GM23338 (cell line): Measurements from ENCODE around the gene RYR2. TPM values are rescaled to one million over a fixed set of nuclear protein-coding genes. Genes with fewer than 3 reads are reported as not detected.

ENCODE experiments used
- ATAC-seq: fragments of 200-7000 bp; cut with Tn5 transposase; 3 replicates; pipeline ENCODE4 v1.9.1; 2020
- DNase-seq: peaks from one replicate; pipeline ENCODE4 v3.0.0-alpha.2; 2015; ENCODE audit warnings: low spot score
- H2AFZ ChIP-seq: fragments of 200-600 bp; sonication (generic); 2 replicates; pipeline ENCODE4 v1.8.0; 2016; ENCODE audit warnings: antibody characterized with exemption, mild to moderate bottlenecking, moderate library complexity
- H3F3A ChIP-seq: fragments of 200-600 bp; sonication (generic); replicated peaks from 2 replicates; pipeline ENCODE4 v1.8.0; 2017; ENCODE audit warnings: antibody characterized with exemption, mixed run types, low read depth
- H3K27ac ChIP-seq: fragments of 200-600 bp; sonication (generic); 2 replicates; pipeline ENCODE4 v1.6.1; 2016; ENCODE audit warnings: low read depth
- H3K27me3 ChIP-seq: fragments of 200-600 bp; sonication (generic); 2 replicates; pipeline ENCODE4 v1.8.0; 2016; ENCODE audit warnings: mild to moderate bottlenecking, mixed run types, moderate library complexity; ENCODE audit not compliant: insufficient read depth
- H3K36me3 ChIP-seq: fragments of 200-600 bp; sonication (generic); 2 replicates; pipeline ENCODE4 v1.8.0; 2016; ENCODE audit warnings: mild to moderate bottlenecking; ENCODE audit not compliant: insufficient read depth
- H3K4me1 ChIP-seq: fragments of 200-600 bp; sonication (generic); 2 replicates; pipeline ENCODE4 v1.8.0; 2016; ENCODE audit warnings: mild to moderate bottlenecking, moderate library complexity; ENCODE audit not compliant: insufficient read depth
- H3K4me2 ChIP-seq: fragments of 200-600 bp; sonication (generic); 2 replicates; pipeline ENCODE4 v1.7.1; 2017; ENCODE audit warnings: mixed run types
- H3K4me3 ChIP-seq: fragments of 200-600 bp; sonication (generic); 2 replicates; pipeline ENCODE4 v1.6.1; 2016; ENCODE audit warnings: mixed run types
- H3K79me2 ChIP-seq: fragments of 200-600 bp; sonication (generic); replicated peaks from 2 replicates; pipeline ENCODE4 v1.8.0; 2017; ENCODE audit warnings: mild to moderate bottlenecking; ENCODE audit not compliant: insufficient read depth
- H3K9me2 ChIP-seq: fragments of 200-600 bp; sonication (generic); 2 replicates; pipeline ENCODE4 v1.8.0; 2017; ENCODE audit not compliant: insufficient read depth
- H4K20me1 ChIP-seq: fragments of 200-600 bp; sonication (generic); replicated peaks from 2 replicates; pipeline ENCODE4 v1.8.0; 2017; ENCODE audit warnings: mild to moderate bottlenecking; ENCODE audit not compliant: insufficient read depth
- H3K27ac Mint-ChIP-seq: 2 replicates; pipeline ENCODE4 v1.8.0; 2020; ENCODE audit warnings: inconsistent platforms, mild to moderate bottlenecking, moderate library complexity, mixed read lengths
- H3K27me3 Mint-ChIP-seq: 3 replicates; pipeline ENCODE4 v1.8.0; 2022; ENCODE audit warnings: low read depth, mild to moderate bottlenecking, moderate library complexity, mixed read lengths, inconsistent platforms; ENCODE audit not compliant: insufficient read depth, poor library complexity
- H3K36me3 Mint-ChIP-seq: 3 replicates; pipeline ENCODE4 v1.8.0; 2021; ENCODE audit warnings: low read depth, mild to moderate bottlenecking, inconsistent platforms, moderate library complexity, mixed read lengths
- H3K4me1 Mint-ChIP-seq: 3 replicates; pipeline ENCODE4 v1.8.0; 2020; ENCODE audit warnings: mild to moderate bottlenecking, inconsistent platforms, mixed read lengths
- H3K4me3 Mint-ChIP-seq: 3 replicates; pipeline ENCODE4 v1.8.0; 2021; ENCODE audit warnings: moderate library complexity, mild to moderate bottlenecking, inconsistent platforms, mixed read lengths
- H3K9me3 Mint-ChIP-seq: 3 replicates; pipeline ENCODE4 v1.8.0; 2020; ENCODE audit warnings: moderate library complexity, mild to moderate bottlenecking, inconsistent platforms, mixed read lengths
- CREB1 ChIP-seq: fragments of 250-450 bp; sonication (Bioruptor Pico); IDR thresholded peaks from 2 replicates; pipeline ENCODE4 v1.5.0; 2020; ENCODE audit warnings: low read depth, mild to moderate bottlenecking, moderate library complexity
- ETS1 ChIP-seq: IDR thresholded peaks from 2 replicates; pipeline ENCODE4 v1.6.1; 2016; ENCODE audit warnings: antibody characterized with exemption
- EZH2 ChIP-seq: fragments of 200-600 bp; sonication (generic); IDR thresholded peaks from one replicate; pipeline ENCODE4 v1.8.0; 2017; ENCODE audit warnings: antibody characterized with exemption, mild to moderate bottlenecking, low read depth; ENCODE audit not compliant: unreplicated experiment
- EZH2phosphoT487 ChIP-seq: fragments of 200-600 bp; sonication (generic); IDR thresholded peaks from one replicate; pipeline ENCODE4 v1.8.1; 2018; ENCODE audit warnings: antibody characterized with exemption; ENCODE audit not compliant: unreplicated experiment
- JUNB ChIP-seq: IDR thresholded peaks from one replicate; pipeline ENCODE4 v1.6.1; 2016; ENCODE audit warnings: antibody characterized with exemption; ENCODE audit not compliant: unreplicated experiment
- POLR2AphosphoS5 ChIP-seq: IDR thresholded peaks from 2 replicates; pipeline ENCODE4 v1.6.1; 2016; ENCODE audit warnings: antibody characterized with exemption, low read depth
- ZNF114 ChIP-seq: fragments of 250-450 bp; sonication (Bioruptor Pico); IDR thresholded peaks from 2 replicates; pipeline ENCODE4 v1.5.0; 2020; ENCODE audit warnings: mild to moderate bottlenecking, moderate library complexity
- ZNF331 ChIP-seq: fragments of 250-450 bp; sonication (Bioruptor Pico); IDR thresholded peaks from 2 replicates; pipeline ENCODE4 v1.5.0; 2020; ENCODE audit warnings: low read depth, mild to moderate bottlenecking, moderate library complexity
- polyA plus RNA-seq: library from polyadenylated mRNA; unstranded; fragments of >200 nt; fragmentation: Nextera tagmentation; extraction: Ambion mirVana; gene quantifications from 2 replicates; pipeline ENCODE4 v1.2.1, GENCODE V29; 2016
- total RNA-seq: library from RNA; depleted of rRNA; stranded (reverse); fragments of >200 nt; shearing (Covaris generic); gene quantifications from 2 replicates; pipeline ENCODE4 v1.2.3, GENCODE V29; 2014
- TF ChIP-seq, protein P1 (sequence below): fragments of 250-450 bp; sonication (Bioruptor Pico); IDR thresholded peaks from 2 replicates; pipeline ENCODE4 v1.5.0; 2020; ENCODE audit warnings: mild to moderate bottlenecking, moderate library complexity
- TF ChIP-seq, protein P2 (sequence below): IDR thresholded peaks from one replicate; pipeline ENCODE4 v1.6.1; 2018; ENCODE audit warnings: antibody characterized with exemption; ENCODE audit not compliant: unreplicated experiment

RYR2 gene
- total and polyA plus RNA-seq, 2 experiments from 2014 or later: 8.9 to 10.0 TPM

GRCh38 chr1:237608433-237608832, 566.4 kb downstream of the RYR2 start:
- Mint-ChIP-seq H3K9me3 (peaks cover 12% of the 10 kb centered on the region; the same call in 2 of the 3 replicates), H3K27me3 (peaks cover 3% of the 10 kb centered on the region), H3K4me3 (no peak overlapping the region), H3K27ac (no peak overlapping the region), H3K4me1 (no peaks in the 10 kb centered on the region), H3K36me3 (peaks cover 12% of the 10 kb centered on the region; the same call in 2 of the 3 replicates)
- Histone ChIP-seq H3K9me2 (no peaks in the 10 kb centered on the region), H3K4me1 (no peaks in the 10 kb centered on the region), H3K27me3 (no peaks in the 10 kb centered on the region), H3K79me2 (no peaks in the 10 kb centered on the region), H3K27ac (no peak overlapping the region), H3F3A (no peaks in the 10 kb centered on the region), H3K4me2 (no peak overlapping the region), H4K20me1 (no peaks in the 10 kb centered on the region), H3K4me3 (no peak overlapping the region), H2AFZ (no peak overlapping the region), H3K36me3 (no peaks in the 10 kb centered on the region)
- no peak for TF ChIP-seq EZH2phosphoT487
- TF ChIP-seq POLR2AphosphoS5: no peak
- TF ChIP-seq ZNF331: no peak
- TF ChIP-seq ETS1: no peak
- no peak for ATAC-seq
- DNase-seq: no peak

- H3K4me2 ChIP-seq: no peak overlapping the region
- no peaks in the 10 kb centered on the region for H3K4me1 ChIP-seq
- no peak for DNase-seq
- no peaks in the 10 kb centered on the region for H3K27me3 ChIP-seq
- no peaks in the 10 kb centered on the region for H3F3A ChIP-seq
- no peak overlapping the region for H3K4me3 ChIP-seq
- H3K36me3 ChIP-seq: no peaks in the 10 kb centered on the region
- Mint-ChIP-seq H3K27me3 (peaks cover 3% of the 10 kb centered on the region), H3K4me3 (no peak overlapping the region), H3K27ac (no peak overlapping the region), H3K36me3 (peaks cover 5% of the 10 kb centered on the region; the same call in 2 of the 3 replicates), H3K4me1 (no peaks in the 10 kb centered on the region), H3K9me3 (peaks cover 12% of the 10 kb centered on the region; the same call in 2 of the 3 replicates)
- H4K20me1 ChIP-seq: no peaks in the 10 kb centered on the region
- H3K79me2 ChIP-seq: no peaks in the 10 kb centered on the region
- no peak overlapping the region for H3K27ac ChIP-seq
- H3K9me2 ChIP-seq: no peaks in the 10 kb centered on the region
- no peak for ATAC-seq
- no peak overlapping the region for H2AFZ ChIP-seq
- TF ChIP-seq EZH2 (no peak), JUNB (no peak), ETS1 (no peak), CREB1 (CRISPR knock-in tag) (no peak), EZH2phosphoT487 (no peak), ZNF331 (no peak), ZNF114 (CRISPR knock-in tag) (no peak)
- TF ChIP-seq, protein P1, sequence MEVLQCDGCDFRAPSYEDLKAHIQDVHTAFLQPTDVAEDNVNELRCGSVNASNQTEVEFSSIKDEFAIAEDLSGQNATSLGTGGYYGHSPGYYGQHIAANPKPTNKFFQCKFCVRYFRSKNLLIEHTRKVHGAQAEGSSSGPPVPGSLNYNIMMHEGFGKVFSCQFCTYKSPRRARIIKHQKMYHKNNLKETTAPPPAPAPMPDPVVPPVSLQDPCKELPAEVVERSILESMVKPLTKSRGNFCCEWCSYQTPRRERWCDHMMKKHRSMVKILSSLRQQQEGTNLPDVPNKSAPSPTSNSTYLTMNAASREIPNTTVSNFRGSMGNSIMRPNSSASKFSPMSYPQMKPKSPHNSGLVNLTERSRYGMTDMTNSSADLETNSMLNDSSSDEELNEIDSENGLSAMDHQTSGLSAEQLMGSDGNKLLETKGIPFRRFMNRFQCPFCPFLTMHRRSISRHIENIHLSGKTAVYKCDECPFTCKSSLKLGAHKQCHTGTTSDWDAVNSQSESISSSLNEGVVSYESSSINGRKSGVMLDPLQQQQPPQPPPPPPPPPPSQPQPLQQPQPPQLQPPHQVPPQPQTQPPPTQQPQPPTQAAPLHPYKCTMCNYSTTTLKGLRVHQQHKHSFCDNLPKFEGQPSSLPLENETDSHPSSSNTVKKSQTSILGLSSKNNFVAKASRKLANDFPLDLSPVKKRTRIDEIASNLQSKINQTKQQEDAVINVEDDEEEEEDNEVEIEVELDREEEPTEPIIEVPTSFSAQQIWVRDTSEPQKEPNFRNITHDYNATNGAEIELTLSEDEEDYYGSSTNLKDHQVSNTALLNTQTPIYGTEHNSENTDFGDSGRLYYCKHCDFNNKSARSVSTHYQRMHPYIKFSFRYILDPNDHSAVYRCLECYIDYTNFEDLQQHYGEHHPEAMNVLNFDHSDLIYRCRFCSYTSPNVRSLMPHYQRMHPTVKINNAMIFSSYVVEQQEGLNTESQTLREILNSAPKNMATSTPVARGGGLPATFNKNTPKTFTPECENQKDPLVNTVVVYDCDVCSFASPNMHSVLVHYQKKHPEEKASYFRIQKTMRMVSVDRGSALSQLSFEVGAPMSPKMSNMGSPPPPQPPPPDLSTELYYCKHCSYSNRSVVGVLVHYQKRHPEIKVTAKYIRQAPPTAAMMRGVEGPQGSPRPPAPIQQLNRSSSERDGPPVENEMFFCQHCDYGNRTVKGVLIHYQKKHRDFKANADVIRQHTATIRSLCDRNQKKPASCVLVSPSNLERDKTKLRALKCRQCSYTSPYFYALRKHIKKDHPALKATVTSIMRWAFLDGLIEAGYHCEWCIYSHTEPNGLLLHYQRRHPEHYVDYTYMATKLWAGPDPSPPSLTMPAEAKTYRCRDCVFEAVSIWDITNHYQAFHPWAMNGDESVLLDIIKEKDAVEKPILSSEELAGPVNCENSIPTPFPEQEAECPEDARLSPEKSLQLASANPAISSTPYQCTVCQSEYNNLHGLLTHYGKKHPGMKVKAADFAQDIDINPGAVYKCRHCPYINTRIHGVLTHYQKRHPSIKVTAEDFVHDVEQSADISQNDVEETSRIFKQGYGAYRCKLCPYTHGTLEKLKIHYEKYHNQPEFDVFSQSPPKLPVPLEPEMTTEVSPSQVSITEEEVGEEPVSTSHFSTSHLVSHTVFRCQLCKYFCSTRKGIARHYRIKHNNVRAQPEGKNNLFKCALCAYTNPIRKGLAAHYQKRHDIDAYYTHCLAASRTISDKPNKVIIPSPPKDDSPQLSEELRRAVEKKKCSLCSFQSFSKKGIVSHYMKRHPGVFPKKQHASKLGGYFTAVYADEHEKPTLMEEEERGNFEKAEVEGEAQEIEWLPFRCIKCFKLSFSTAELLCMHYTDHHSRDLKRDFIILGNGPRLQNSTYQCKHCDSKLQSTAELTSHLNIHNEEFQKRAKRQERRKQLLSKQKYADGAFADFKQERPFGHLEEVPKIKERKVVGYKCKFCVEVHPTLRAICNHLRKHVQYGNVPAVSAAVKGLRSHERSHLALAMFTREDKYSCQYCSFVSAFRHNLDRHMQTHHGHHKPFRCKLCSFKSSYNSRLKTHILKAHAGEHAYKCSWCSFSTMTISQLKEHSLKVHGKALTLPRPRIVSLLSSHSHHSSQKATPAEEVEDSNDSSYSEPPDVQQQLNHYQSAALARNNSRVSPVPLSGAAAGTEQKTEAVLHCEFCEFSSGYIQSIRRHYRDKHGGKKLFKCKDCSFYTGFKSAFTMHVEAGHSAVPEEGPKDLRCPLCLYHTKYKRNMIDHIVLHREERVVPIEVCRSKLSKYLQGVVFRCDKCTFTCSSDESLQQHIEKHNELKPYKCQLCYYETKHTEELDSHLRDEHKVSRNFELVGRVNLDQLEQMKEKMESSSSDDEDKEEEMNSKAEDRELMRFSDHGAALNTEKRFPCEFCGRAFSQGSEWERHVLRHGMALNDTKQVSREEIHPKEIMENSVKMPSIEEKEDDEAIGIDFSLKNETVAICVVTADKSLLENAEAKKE (CRISPR knock-in tag): no peak
- TF ChIP-seq, protein P2, sequence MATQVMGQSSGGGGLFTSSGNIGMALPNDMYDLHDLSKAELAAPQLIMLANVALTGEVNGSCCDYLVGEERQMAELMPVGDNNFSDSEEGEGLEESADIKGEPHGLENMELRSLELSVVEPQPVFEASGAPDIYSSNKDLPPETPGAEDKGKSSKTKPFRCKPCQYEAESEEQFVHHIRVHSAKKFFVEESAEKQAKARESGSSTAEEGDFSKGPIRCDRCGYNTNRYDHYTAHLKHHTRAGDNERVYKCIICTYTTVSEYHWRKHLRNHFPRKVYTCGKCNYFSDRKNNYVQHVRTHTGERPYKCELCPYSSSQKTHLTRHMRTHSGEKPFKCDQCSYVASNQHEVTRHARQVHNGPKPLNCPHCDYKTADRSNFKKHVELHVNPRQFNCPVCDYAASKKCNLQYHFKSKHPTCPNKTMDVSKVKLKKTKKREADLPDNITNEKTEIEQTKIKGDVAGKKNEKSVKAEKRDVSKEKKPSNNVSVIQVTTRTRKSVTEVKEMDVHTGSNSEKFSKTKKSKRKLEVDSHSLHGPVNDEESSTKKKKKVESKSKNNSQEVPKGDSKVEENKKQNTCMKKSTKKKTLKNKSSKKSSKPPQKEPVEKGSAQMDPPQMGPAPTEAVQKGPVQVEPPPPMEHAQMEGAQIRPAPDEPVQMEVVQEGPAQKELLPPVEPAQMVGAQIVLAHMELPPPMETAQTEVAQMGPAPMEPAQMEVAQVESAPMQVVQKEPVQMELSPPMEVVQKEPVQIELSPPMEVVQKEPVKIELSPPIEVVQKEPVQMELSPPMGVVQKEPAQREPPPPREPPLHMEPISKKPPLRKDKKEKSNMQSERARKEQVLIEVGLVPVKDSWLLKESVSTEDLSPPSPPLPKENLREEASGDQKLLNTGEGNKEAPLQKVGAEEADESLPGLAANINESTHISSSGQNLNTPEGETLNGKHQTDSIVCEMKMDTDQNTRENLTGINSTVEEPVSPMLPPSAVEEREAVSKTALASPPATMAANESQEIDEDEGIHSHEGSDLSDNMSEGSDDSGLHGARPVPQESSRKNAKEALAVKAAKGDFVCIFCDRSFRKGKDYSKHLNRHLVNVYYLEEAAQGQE: no peak
These were observed 568.2 kb downstream of the RYR2 start for GRCh38 chr1:237610157-237610556.
